ENCODE data around the gene RTF2. TPM values are rescaled to one million over a fixed set of nuclear protein-coding genes. Genes with fewer than 3 reads are reported as not detected.

The RTF2 gene
- total and polyA plus RNA-seq, 2 of the 13 experiments (the other 11 are each of a cell fraction or from before 2014, with no cell fraction given): 81.8 to 142 TPM

DNA sequence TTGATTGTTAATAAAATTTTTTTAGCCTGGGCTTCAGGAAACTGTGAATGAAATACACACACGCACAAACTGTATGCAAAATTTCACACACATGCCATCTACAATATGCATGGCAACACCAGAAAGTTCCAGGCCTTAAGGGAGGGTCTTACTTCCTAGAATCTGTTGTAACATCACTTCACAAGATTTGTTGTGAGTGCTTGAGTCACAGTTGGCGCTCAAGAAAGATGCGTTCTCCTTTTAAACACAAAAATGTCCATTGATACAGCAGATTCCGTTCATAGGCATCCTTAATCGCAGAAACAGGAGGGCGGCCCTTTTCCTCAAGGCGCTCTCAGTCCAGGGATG lies 485 bp upstream of the RTF2 start:
- Histone ChIP-seq H2AFZ (ENCODE audit: low read length) (peak overlapping the region; percentile 87), H3K27ac (ENCODE audit: extremely low read length, insufficient read depth, low read length) (peak overlapping the region; percentile 17), H3K4me1 (ENCODE audit: insufficient read depth, low read length) (peaks cover 29% of the 10 kb centered on the region), H3K36me3 (replicated peaks in 1 of 2; ENCODE audit: control insufficient read depth in 1 of 2, insufficient read depth in 2 of 2, low read length in 2 of 2) (peaks cover 2 to 7% of the 10 kb centered on the region in 2 experiments; a peak in 3 of 5 replicates), H3K79me2 (ENCODE audit: insufficient read depth, low read length) (peaks cover 22% of the 10 kb centered on the region), H3K9me3 (ENCODE audit: low read length) (no peaks in the 10 kb centered on the region), H3K4me3 (replicated peaks in 1 of 3; ENCODE audit: insufficient read depth in 1 of 3, low read depth in 2 of 3, low read length in 3 of 3) (peak overlapping the region; percentile 90 to 97 (median 96)), H4K20me1 (ENCODE audit: insufficient read depth, low read length) (no peaks in the 10 kb centered on the region), H3K27me3 (ENCODE audit: control insufficient read depth in 1 of 2, insufficient read depth in 2 of 2, low read length in 2 of 2) (no peaks in the 10 kb centered on the region; a peak in 2 of 5 replicates), H3K9ac (ENCODE audit: insufficient read depth, low read depth, low read length) (peak overlapping the region; percentile 85), H3K4me2 (ENCODE audit: low read depth, low read length) (peak overlapping the region; percentile 97)
- TF ChIP-seq, protein P1, sequence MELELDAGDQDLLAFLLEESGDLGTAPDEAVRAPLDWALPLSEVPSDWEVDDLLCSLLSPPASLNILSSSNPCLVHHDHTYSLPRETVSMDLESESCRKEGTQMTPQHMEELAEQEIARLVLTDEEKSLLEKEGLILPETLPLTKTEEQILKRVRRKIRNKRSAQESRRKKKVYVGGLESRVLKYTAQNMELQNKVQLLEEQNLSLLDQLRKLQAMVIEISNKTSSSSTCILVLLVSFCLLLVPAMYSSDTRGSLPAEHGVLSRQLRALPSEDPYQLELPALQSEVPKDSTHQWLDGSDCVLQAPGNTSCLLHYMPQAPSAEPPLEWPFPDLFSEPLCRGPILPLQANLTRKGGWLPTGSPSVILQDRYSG (CRISPR knock-in tag; IDR thresholded peaks at IDR 0.05): 0 out of 2 replicates have a peak, but pooled peaks have one; percentile 2
- TF ChIP-seq NR2F6 (IDR thresholded peaks at IDR 0.05) (peak; percentile 21; the same call in 1 of the 2 replicates), NR2F6 (CRISPR knock-in tag; IDR thresholded peaks at IDR 0.05) (no peak), ZNF207 (IDR thresholded peaks at IDR 0.05; ENCODE audit: borderline replicate concordance) (no peak), RARG (CRISPR knock-in tag; IDR thresholded peaks at IDR 0.05; ENCODE audit: low read depth) (0 out of 2 replicates have a peak, but pooled peaks have one; percentile 68), ZNF329 (CRISPR knock-in tag; IDR thresholded peaks at IDR 0.05; ENCODE audit: low read depth) (peak; percentile 88; the same call in 1 of the 2 replicates), ZNF782 (CRISPR knock-in tag; IDR thresholded peaks at IDR 0.05; ENCODE audit: borderline replicate concordance) (no peak), ARHGAP35 (CRISPR knock-in tag; IDR thresholded peaks at IDR 0.05; ENCODE audit: borderline replicate concordance) (no peak), IRX3 (CRISPR knock-in tag; IDR thresholded peaks at IDR 0.05; ENCODE audit: borderline replicate concordance, low read depth) (0 out of 2 replicates have a peak, but pooled peaks have one; percentile 22), HMG20A (CRISPR knock-in tag; IDR thresholded peaks at IDR 0.05; ENCODE audit: borderline replicate concordance) (no peak), THYN1 (CRISPR knock-in tag; IDR thresholded peaks at IDR 0.05; ENCODE audit: borderline replicate concordance, low read depth) (no peak), ZNF7 (CRISPR knock-in tag; IDR thresholded peaks at IDR 0.05) (0 out of 2 replicates have a peak, but pooled peaks have one; percentile 8), JUN (CRISPR knock-in tag; IDR thresholded peaks at IDR 0.05) (0 out of 2 replicates have a peak, but pooled peaks have one; percentile 7), MTF2 (CRISPR knock-in tag; IDR thresholded peaks at IDR 0.05; ENCODE audit: borderline replicate concordance) (no peak), KLF6 (CRISPR knock-in tag; IDR thresholded peaks at IDR 0.05) (no peak), ZFP36L1 (CRISPR knock-in tag; IDR thresholded peaks at IDR 0.05) (0 out of 2 replicates have a peak, but pooled peaks have one; percentile 5), ZNF570 (CRISPR knock-in tag; IDR thresholded peaks at IDR 0.05; ENCODE audit: borderline replicate concordance) (0 out of 2 replicates have a peak, but pooled peaks have one; percentile 8), NFATC3 (CRISPR knock-in tag; IDR thresholded peaks at IDR 0.05) (0 out of 2 replicates have a peak, but pooled peaks have one; percentile 12), ZNF792 (CRISPR knock-in tag; IDR thresholded peaks at IDR 0.05) (no peak), ZBTB8A (CRISPR knock-in tag; IDR thresholded peaks at IDR 0.05; ENCODE audit: borderline replicate concordance, low read depth) (0 out of 2 replicates have a peak, but pooled peaks have one; percentile 5), ZNF614 (CRISPR knock-in tag; IDR thresholded peaks at IDR 0.05; ENCODE audit: borderline replicate concordance) (no peak)
- TF ChIP-seq, protein P2, sequence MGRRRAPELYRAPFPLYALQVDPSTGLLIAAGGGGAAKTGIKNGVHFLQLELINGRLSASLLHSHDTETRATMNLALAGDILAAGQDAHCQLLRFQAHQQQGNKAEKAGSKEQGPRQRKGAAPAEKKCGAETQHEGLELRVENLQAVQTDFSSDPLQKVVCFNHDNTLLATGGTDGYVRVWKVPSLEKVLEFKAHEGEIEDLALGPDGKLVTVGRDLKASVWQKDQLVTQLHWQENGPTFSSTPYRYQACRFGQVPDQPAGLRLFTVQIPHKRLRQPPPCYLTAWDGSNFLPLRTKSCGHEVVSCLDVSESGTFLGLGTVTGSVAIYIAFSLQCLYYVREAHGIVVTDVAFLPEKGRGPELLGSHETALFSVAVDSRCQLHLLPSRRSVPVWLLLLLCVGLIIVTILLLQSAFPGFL (CRISPR knock-in tag; IDR thresholded peaks at IDR 0.05): 0 out of 2 replicates have a peak, but pooled peaks have one; percentile 36
- ChIA-PET POLR2A (interaction anchor here (1.7 kb wide), 2 partner anchors 56 to 76 kb away, joined by 9 to 11 read pairs; partner anchors contain the start of genes AURKA, CASS4 and CSTF1), CTCF (ENCODE audit: low intra/inter-chr PET ratio, low total read pairs) (no interaction called here)
- BruUV-seq (replicated peaks): TSS peak; percentile 86
- 3% methylated on average over 7 of the region's 7 CpGs for WGBS (ENCODE audit: low lambda C conversion rate)
- DNase-seq (ENCODE audit: low spot score) (no peak), ATAC-seq (peak; percentile 9), FAIRE-seq (no peak)
- in situ Hi-C loops (cut with HindIII; ENCODE audit: extremely low pct_ligation_motif_present, low pct_unique_long_range_greater_than_20kb) (no loop called here), intact Hi-C loops (cut with micrococcal nuclease; ENCODE audit: unreplicated experiment) (loop anchor here (1.0 to 2.0 kb wide), 2 partner anchors 68 to 75 kb away; partner anchors contain the start of genes AURKA and CSTF1)
